ENCODE measurements around the gene ANKMY1.
"Not testable (repeated sequence)": the region's sequence is repeated elsewhere in the genome, so short reads cannot be mapped to it uniquely, and the experiment has no call there.

ANKMY1 gene

GRCh38 chr2:240567137-240567871, 9.5 kb upstream of the ANKMY1 start:
- Histone ChIP-seq H3K4me3 (peak overlapping the region; percentile 79), H3K27ac (peak overlapping the region; percentile 92 to 99)
- no peak for DNase-seq (ENCODE audit: low spot score)
- TF ChIP-seq CTCF (IDR thresholded peaks at IDR 0.05): no peak

GRCh38 chr2:240566203-240567136, 8.7 kb upstream of the ANKMY1 start:
- peak overlapping the region; percentile 92 to 99 for H3K27ac ChIP-seq
- peak overlapping the region; percentile 79 for H3K4me3 ChIP-seq
- DNase-seq (ENCODE audit: low spot score): peak; percentile 95
- TF ChIP-seq CTCF (IDR thresholded peaks at IDR 0.05): peak; percentile 95

GRCh38 chr2:240565333-240566202, 7.8 kb upstream of the ANKMY1 start:
- TF ChIP-seq CTCF (IDR thresholded peaks at IDR 0.05): no peak
- DNase-seq (ENCODE audit: low spot score): peak; percentile 88
- peak overlapping the region; percentile 51 to 99 for H3K27ac ChIP-seq
- peak overlapping the region; percentile 79 for H3K4me3 ChIP-seq

GRCh38 chr2:240564561-240565332, 7.0 kb upstream of the ANKMY1 start:
- Histone ChIP-seq H3K27ac (peak overlapping the region in 1 of 2 donors; percentile 99), H3K4me3 (peak overlapping the region; percentile 79)
- peak; percentile 55 for DNase-seq (ENCODE audit: low spot score)
- no peak for TF ChIP-seq CTCF (IDR thresholded peaks at IDR 0.05)

GRCh38 chr2:240563951-240564560, 6.3 kb upstream of the ANKMY1 start:
- Histone ChIP-seq H3K4me3 (no peak overlapping the region), H3K27ac (no peak overlapping the region)
- TF ChIP-seq CTCF (IDR thresholded peaks at IDR 0.05): no peak
- DNase-seq (ENCODE audit: low spot score): peak; percentile 41

GRCh38 chr2:240563231-240563630, 5.4 kb upstream of the ANKMY1 start:
- DNase-seq (ENCODE audit: low spot score); H3K4me3 ChIP-seq; H3K27ac ChIP-seq: not testable (repeated sequence)
